PFSK-1 (cell line): ENCODE measurements around the gene LIMS2.

ENCODE experiments used
- FOXP2 ChIP-seq: optimal IDR thresholded peaks from 2 replicates; pipeline ENCODE3; 2011; ENCODE audit warnings: borderline replicate concordance, control low read depth, inconsistent platforms; ENCODE audit not compliant: insufficient read depth; ENCODE audit errors: extremely low read length, extremely low read depth
- POLR2AphosphoS5 ChIP-seq: IDR thresholded peaks from 2 replicates; pipeline ENCODE4 v1.6.1; 2012; ENCODE audit warnings: low read depth, mild to moderate bottlenecking, control low read depth, low read length, moderate library complexity
- REST ChIP-seq, 2 experiments: IDR thresholded peaks; 2 replicates each; pipeline versions ENCODE4 v1.6.1 to v1.8.0; 2011 to 2012; ENCODE audit warnings: low read depth in 2 of 2, low read length in 2 of 2, control low read depth in 1 of 2, inconsistent platforms in 1 of 2, mild to moderate bottlenecking in 1 of 2, moderate library complexity in 1 of 2; ENCODE audit not compliant: insufficient read depth in 1 of 2
- SIN3A ChIP-seq: IDR thresholded peaks from 2 replicates; pipeline ENCODE4 v1.6.1; 2012; ENCODE audit warnings: mild to moderate bottlenecking, low read length, moderate library complexity, borderline replicate concordance; ENCODE audit not compliant: insufficient read depth
- TAF1 ChIP-seq: IDR thresholded peaks from 2 replicates; pipeline ENCODE4 v1.6.1; 2012; ENCODE audit warnings: low read length, control low read depth, borderline replicate concordance; ENCODE audit not compliant: insufficient read depth

The LIMS2 gene

GRCh38 chr2:127672341-127673224 is 2.7 kb downstream of the LIMS2 start:
- no peak for TF ChIP-seq FOXP2
- TF ChIP-seq SIN3A = no peak
- no peak for TF ChIP-seq TAF1

GRCh38 chr2:127671557-127672302 is 3.6 kb downstream of the LIMS2 start:
- TF ChIP-seq FOXP2 = no peak
- no peak for TF ChIP-seq REST (IDR thresholded peaks at IDR 0.05; ENCODE audit: insufficient read depth in 1 of 2, low read depth in 2 of 2, low read length in 2 of 2)
- no peak for TF ChIP-seq SIN3A
- TF ChIP-seq TAF1 = no peak
- TF ChIP-seq POLR2AphosphoS5 = no peak

DNA sequence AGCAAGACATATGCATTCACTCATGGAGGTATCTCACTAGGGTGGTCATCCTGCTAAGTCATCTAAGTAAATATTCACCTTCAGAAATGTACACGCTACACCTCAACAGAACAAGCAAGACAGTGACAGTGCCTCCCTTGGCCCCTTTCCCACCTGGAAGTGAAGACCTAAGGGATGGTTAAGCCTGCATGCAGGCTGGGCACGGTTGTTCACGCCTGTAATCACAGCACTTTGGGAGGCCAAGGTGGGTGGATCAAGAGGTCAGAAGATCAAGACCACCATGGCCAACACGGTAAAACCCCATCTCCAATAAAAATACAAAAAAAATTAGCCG is 4.4 kb downstream of the LIMS2 start:
- TF ChIP-seq TAF1 (no peak), REST (IDR thresholded peaks at IDR 0.05; ENCODE audit: insufficient read depth in 1 of 2, low read depth in 2 of 2, low read length in 2 of 2) (no peak), POLR2AphosphoS5 (no peak), SIN3A (no peak), FOXP2 (no peak)

GRCh38 chr2:127670055-127670956 is 5.0 kb downstream of the LIMS2 start:
- TF ChIP-seq REST (IDR thresholded peaks at IDR 0.05; ENCODE audit: insufficient read depth in 1 of 2, low read depth in 2 of 2, low read length in 2 of 2) (no peak), TAF1 (no peak), FOXP2 (no peak), POLR2AphosphoS5 (no peak), SIN3A (no peak)

- TF ChIP-seq TAF1 (no peak), SIN3A (no peak), FOXP2 (no peak), REST (IDR thresholded peaks at IDR 0.05; ENCODE audit: insufficient read depth in 1 of 2, low read depth in 2 of 2, low read length in 2 of 2) (no peak), POLR2AphosphoS5 (no peak)
These were observed 6.3 kb downstream of the LIMS2 start for GRCh38 chr2:127669056-127669455.
